Endothelial cell of hepatic sinusoid (primary cell): ENCODE results near the gene HSPG2.
"Not testable (repeated sequence)": the region's sequence is repeated elsewhere in the genome, so short reads cannot be mapped to it uniquely, and the experiment has no call there.

Source experiments
- in situ Hi-C: cut with HindIII; loops from 2 replicates; pipeline ENCODE4 v1.10.0; 2017; ENCODE audit warnings: low sequenced_read_pairs

HSPG2 gene

DNA sequence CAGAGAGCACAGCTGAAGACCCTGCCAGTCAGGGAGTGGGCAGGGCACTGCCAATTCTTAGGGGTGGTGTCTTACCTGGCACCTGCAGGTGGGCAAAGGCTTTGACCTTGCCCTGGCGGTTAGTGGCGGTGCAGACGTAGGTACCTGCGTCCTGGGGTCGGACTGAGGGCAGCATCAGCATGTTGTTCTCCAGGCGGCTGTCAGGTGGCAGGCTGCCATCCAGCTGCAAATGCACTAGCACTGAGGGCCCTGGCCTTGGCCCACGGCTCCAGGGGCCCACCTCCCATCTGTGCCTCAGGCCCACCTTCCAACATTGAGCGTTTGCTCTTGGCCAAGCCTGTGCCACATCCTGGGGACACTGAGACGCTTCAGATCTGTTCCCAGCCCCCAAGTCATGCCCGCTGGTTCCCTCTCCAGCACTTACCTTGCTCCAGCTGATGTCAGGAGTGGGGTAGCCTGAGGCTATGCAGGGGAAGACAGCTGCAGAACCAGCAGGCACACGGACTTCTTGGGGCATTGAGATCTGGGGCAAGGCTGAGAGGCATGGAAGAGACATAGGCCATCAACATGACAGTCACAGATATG, 103.6 kb downstream of the HSPG2 start:
- in situ Hi-C loops = no loop called here

DNA sequence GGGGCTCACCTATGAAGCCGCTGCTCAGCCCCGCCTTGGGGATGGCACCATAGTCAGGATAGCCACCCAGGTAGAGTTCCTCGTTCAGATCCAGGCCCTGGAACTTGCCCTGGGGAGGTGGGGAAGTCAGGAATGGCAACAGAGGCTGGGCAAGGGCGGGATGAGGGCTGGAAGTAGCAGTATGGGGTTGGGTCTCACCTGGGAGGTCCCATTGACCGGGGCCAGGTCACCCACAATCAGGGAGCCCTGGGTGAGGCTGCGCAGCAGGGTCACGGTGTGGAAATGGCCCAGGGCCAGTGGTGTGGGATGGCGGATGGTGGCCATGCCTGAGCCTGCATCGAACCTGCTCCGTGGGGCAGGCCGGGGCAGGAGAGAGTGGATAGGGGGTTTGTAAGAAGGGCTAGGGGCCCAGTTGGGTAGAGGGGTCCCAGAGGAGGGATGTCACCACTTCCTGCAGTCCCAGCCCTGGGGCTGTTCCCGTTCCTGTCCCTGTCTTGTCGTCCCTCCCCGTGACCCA, 105.6 kb downstream of the HSPG2 start:
- in situ Hi-C loops = no loop called here

DNA sequence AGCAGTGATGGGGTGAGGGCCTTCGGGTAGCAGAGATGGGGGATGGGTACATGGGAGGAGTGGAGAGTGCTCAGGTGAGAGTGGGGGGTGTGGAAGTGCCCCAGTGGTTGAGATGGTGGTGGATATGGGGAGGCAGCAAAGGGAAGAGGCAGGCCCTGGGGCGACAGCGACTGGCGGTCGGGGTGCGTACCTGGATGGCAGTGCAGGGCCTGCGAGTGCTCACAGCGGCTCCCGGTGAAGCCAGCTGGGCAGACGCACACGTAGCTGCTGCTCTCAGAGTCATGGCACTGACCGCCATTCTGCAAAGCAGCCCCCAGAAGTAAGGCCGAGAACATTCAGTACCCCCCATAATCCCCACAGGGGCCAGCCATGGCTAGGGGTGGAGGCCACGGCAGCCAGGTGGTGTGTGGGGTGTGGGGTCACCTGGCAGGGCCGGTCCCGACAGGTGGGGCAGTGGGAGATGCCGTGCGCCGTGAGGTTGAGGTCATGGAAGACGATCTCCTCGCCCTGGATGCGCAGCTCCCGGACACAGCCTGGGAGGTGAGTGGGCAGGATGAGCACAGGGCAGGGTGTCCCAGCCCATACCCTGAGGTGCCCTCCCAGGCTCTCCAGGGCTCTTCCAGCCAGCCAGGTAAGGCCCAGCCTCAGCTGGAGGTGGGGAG, 106.2 kb downstream of the HSPG2 start:
- in situ Hi-C loops = no loop called here

DNA sequence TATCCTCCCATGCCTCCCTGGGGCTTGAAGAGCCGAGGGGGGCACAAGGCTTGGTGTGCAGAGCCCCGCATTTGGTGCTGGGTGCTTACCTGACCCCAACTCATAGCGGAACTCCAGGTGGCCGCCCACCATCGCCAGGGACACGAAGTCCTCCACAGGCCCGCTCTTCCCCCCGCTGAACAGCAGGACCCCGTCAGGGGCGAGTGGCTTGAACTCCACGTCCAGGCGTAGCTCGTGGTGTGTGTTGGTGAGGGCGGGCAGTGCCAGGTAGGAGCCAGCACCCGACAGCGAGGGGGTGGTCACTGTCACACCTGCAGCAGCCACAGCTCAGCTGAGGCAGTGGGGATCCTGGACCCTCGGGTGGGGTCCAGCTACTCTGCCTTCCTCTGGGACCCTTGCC, 107.8 kb downstream of the HSPG2 start:
- in situ Hi-C loops = no loop called here

DNA sequence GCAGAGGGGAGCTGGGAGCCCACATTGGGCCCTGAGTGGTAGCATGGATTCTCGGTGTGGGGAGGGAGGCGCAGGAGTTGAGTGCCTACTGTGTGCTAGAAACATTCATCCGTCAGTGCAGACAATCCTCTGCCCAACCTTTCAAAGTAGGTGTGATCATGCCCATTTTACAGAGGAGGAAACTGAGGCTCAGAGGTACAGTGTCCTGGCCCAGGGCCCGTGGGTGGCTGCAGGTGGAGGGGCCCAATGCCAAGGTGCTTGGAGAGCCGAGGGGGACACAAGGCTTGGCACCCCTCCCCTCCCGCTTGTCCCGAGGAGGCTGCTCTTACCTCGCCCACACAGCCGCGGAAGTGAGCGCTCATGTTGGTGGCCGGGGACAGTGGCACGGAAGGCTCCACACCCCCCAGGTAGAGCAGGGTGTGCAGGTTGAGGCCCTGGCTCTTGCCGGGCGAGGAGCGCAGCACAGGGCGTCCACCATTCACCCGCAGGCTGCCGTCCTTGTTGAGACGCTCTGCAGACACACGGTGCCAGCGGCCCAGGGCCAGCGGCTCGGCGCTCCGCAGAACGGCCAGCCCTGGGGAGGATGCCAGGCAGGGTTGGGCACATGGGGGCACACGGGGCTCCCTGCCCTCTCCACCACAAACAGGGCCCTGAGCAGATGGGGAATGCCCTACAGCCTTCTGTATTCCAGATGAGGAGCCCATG, 108.5 kb downstream of the HSPG2 start:
- in situ Hi-C loops = no loop called here

DNA sequence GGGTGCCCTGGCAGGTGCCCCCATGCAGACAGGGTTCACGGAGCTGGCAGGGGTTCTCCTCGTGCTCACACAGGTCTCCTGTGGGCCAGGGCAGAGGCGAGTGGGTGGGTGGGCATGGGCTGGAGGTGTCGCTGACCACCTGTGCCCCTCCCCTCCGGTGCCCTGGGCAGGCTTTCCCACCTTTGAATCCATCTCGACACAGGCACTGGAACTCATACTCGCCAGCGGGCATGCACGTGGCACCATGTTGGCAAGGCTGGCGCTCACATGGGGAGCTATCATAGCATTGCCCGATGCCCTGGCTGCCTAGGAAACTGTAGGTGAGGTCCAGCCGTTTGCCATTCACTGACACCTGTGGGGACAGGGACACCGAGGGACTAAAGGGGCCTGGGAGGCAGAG, 109.0 kb downstream of the HSPG2 start:
- in situ Hi-C loops = no loop called here

DNA sequence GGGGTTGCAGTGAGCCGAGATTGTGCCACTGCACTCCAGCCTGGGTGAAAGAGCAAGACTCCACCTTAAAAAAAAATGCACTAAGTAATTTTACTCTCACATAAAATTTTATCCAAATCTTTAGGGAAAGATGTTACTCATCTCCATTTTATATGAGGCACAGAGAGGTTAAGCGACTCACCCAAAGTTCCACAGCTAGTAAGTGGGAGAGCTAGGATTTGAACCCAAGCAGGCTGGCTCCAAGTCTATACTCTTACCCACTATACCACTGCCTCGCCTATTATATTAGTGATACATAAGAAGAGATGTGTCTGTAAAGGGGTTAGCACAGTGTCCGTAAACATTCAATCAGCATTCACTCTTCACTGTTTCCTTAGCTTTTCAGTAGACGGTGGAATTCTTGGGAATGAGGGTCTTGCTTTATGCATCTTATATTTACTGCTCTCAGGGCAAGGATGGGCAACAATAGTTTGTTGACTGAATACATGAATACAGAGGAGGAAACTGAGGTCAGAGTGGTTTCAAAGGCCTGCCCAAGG, 109.9 kb downstream of the HSPG2 start:
- in situ Hi-C loops = no loop called here

DNA sequence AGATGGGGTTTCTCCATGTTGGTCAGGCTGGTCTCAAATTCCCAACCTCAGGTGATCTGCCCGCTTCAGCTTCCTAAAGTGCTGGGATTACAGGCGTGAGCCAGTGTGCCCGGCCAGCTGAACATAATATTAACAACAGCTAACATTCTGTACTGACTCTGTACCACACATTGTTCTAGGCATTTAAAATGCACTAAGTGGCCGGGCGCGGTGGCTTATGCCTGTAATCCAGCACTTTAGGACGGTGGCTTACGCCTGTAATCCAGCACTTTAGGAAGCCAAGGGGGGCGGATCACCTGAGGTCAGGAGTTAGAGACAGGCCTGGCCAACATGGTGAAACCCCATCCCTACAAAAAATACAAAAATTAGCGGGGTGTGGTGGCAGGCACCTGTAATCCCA, 110.4 kb downstream of the HSPG2 start:
- in situ Hi-C loops = not testable (repeated sequence)

DNA sequence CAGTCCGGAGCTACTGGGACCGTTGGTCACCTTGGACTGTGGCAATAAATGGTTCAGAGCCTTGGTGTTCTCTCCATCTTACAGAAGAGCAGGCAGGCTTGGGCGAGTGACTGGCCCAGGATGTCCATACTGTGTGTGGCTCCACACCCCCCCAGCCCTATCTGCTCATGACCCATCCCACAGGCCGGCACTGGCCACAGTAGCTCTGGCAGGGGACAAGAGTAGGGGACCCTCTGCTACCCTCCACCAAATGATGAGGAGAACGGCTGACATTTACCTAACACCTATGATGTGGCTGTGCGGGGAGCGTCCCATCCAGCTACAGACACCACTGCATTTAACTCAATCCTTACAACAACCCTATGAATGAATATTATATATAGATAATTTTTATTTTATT, 111.7 kb downstream of the HSPG2 start:
- in situ Hi-C loops = no loop called here

DNA sequence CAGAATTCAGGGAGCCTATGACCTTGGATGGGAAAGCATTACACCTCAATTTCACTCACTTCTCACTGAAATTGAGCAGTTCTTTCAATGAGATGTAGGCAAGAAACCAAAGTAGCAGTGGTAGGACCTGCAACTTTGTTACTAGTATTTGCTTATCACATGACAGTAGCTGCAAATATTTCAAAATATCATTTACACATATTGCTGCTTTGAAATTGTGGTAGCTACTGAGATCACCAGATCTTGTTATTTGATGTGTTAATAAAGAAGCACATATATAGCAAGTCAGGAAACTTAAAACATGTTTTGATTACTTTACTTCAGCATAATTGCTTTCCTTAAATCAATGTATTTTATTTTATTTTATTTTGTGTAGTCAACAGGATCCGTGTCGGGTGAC, 112.2 kb downstream of the HSPG2 start:
- in situ Hi-C loops = no loop called here

DNA sequence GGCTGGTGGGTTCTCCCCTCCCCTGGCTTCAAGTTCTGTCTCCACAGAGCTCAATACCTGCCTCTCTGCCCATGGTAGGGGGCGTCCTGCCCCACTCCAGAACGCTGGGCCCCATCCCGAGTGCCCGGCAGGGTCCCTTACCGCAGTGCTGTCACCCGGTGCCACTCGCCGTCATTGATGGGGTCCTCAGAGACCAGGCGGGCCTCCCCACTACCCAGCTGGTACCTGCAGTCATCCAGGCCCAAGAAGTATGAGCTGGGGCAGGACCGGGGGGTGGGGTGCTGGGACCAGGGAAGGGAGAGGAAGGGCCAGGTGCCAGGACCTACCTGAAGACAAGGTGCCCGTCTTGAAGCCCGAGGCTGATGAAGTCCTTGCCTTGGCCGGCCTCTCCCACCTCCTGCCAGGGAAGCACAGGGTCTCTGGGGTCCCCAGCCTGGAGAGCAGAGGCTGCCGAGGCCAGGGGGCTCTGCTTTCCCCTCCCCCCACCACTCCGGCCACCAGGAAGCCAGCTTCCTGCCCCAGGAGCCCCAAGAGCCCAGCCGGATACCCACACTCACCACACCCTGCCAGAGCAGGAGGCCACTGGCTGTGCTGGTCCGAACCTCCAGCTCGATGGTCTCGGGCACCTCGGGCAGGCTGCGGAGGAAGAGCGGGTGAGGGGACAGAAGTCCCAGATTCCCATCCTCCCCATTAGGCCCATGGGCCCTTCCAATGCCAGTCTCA, 113.0 kb downstream of the HSPG2 start:
- in situ Hi-C loops = no loop called here

DNA sequence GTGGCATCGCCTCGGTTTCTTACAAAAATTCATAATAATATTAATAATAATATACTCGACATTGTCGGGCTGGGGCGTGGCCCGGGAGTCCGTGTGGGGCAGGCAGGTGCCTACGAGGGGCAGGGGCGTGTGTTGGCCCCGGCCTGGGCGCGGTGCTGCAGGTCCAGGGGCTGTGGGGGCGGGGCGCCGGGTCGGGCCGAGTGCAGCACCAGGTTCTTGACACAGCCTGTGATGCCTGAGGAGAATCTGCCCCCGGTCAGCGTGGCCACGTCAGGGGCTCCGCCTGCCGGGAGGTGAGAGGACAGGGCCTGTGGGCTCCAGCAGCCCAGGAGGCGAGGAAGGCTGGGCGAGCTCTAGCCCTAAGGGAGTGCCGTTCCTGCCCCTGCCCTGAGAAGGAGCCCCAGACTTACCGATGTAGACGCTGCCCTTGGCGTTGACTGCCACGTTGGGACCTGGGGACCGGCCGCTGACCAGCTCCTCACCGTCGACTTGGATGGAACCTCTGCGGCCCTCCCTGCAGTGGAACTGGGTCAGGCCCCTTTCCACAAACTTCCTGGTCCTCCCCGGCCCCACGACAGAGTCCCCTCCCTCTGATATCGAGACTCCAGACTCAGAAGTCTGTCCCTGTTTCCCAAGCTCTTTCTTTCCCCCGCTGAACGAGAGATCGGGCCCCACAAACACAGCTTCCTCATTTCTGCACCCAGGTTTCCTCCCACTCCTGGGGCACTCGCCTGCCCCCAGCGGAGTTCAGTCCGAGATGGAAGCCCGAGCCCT, 113.7 kb downstream of the HSPG2 start:
- in situ Hi-C loops = no loop called here

DNA sequence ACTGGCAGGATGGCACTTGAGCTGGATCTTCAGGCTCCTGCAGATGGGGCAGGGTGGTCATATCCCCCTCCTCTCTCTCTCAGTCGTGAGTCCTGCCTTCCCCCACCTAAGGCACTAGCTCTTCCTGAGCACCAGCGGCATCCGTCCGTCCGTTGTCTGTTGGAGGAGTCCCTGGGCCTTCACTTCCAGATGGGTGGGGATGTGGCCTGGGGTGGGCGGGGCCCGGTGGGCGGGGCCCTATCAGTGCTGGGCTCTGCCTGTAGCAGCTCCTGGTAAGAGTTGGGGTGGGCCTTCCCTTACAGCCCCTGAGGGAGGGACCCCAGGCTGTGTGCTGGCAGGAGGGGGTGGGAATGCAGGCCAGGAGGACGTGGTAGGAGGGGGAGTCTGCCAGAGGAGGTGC, 114.8 kb downstream of the HSPG2 start:
- in situ Hi-C loops = no loop called here

DNA sequence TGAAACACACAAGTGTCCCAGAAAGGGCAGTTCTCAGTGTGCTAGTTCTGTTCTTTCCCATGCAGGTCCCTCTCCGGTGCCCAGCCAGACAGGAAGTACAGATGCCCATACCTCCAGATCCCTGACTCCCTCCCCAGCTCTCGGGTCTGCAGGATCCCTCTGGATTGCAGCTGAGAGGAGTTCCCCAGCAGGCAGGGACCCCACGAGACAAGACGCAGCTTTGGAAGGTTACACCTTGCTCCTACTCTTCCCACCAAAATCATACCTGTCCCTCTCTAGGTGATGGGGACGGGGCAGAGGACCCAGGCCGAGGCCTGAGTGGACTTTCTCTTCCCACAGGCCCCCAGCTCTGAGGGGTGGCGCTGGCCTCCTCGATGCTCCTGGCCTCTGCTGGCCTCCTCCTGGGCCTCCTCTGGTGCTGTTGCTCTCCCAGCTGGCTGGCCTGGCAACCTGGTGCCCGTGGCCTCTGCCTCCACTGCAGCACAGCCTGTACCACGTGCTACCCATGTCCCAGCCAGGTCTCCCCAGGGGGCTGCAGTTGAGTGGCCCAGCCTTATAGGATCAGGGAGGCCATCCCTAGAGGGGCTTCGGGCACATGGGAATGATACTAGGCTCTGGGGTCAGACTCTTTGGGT, 115.6 kb downstream of the HSPG2 start:
- in situ Hi-C loops = no loop called here

DNA sequence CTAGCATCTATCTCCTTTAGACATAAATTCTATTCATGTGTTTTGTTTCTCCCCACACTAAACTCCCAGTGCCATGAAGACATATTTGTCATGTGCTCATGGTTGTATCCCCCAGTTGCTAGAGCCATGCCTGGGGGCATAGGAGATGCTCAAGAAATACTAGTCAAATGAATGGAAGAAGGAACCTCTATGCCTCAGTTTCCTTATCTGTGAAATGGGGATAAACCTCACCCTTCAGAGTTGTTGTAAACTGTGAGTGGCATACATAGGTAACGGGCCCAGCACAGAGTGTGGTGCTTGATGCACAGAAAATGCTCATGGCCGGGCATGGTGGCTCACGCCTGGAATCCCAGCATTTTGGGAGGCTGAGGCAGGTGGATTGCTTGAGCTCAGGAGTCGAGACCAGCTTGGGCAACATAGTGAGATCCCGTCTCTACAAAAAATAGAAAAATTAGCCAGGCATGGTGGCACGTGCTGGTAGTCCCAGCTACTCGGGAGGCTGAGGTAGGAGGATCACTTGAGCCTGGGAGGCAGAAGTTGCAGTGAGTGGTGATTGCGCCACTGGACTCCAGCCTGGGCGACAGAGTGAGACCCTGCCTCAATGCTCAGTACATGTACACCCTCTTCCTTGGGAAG, 116.4 kb downstream of the HSPG2 start:
- in situ Hi-C loops = no loop called here

DNA sequence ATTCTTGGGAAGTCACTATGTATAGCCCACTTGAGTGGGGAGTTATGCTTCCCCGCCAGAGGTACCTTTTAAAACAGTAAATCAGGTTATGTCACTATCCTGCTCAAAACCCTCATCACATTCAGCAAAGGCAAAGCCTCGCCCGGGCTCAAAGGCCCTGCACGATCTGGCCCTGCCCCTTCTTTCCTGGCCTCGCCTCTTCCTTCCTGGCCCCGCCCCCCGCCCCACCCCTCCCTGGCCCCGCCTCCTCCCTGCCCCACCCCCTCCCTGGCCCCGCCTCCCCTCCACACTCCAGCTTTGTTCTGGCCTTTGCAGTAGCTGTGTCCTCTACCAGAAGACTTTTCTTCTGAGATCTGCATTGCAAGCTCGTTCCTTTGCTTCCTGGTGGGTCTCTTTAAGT, 118.5 kb downstream of the HSPG2 start:
- in situ Hi-C loops = no loop called here

DNA sequence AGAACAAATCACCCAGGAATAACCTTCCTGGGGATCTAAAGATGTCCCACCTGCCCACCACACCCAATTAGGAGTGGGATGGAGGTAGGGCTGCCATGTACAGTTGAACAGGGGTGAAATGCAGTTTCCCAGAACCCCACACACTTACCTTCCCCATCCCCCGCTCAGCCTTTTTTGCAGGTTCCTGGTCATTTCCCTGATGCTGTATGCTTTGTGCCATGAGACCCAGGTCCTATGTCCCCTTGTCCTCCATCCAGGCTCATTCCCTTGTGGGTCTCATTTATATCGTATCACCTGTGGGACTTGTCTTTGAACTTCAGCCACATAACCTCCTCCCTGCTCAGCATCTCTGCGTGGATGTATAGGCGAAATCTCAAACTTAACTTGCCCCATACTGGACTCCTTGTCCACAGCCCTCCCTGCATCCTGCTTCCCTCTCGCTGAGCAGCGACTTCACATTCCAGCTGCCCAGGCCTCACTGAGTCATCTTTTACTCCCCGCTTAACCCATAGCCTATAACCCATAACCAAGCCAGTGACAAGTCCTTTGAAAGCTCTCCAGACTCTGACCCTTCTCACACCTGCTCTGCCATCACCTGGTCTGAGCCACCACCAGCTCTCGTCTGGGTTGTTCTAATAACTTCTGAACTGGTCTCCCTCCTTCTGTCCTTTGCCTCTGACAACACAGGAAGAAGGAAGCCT, 120.4 kb downstream of the HSPG2 start:
- in situ Hi-C loops = no loop called here

DNA sequence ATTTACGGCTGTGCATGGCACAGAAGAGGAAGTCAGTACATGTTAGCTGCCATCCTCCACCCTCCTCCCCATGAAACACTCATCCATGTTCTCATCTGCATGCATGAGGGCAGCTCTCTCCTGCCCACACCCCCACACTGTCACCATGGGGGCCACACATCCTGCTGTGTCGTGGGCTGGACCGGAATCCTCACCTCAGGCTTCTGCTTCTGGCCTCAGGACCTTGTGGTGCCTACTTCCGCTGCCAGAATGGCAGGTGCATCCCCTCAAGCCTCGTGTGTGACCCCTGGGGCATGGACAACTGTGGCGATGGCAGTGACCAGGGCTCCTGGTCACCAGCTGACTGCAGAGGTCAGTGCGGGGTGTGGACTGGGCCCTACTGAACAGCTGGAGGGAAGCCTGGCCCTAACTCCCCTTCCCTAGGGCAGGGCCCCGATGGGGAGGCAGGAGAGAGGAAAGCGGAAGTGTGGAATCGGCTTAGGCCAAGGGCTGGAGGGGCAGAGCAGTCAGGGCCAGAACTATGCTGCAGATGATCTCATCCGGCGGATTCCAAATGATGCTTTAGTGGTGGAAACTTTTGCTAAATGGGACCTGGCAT, 121.3 kb downstream of the HSPG2 start:
- in situ Hi-C loops = no loop called here
